CD4-positive, alpha-beta memory T cell (primary cell): ENCODE data around the gene PPP1R13B. TPM values are rescaled to one million over a fixed set of nuclear protein-coding genes. Genes with fewer than 3 reads are reported as not detected.

Experiments used
- CTCF ChIA-PET: fragments of 350-600 bp; sonication (Branson Sonifier 250); formaldehyde crosslinking; loops from one replicate; lab custom pipeline; 2021; ENCODE audit warnings: inconsistent platforms; ENCODE audit not compliant: partially characterized antibody; lab: Charles Lee
- POLR2A ChIA-PET: fragments of 350-600 bp; sonication (Branson Sonifier 250); formaldehyde crosslinking; loops from one replicate; lab custom pipeline; 2021; ENCODE audit not compliant: partially characterized antibody; lab: Charles Lee
- DNase-seq, 5 donors: peaks; one replicate each; pipeline versions ENCODE4 v3.0.0 to v3.0.0-alpha.2; 2020 to 2022; ENCODE audit warnings: mixed read lengths in 1 of 5
- H3K27ac ChIP-seq: one replicate; pipeline ENCODE4 v1.7.0; 2013; ENCODE audit warnings: low read depth, low read length
- H3K27me3 ChIP-seq: 2 replicates; pipeline ENCODE4 v1.7.0; 2013; ENCODE audit warnings: mild to moderate bottlenecking, low read length, moderate library complexity; ENCODE audit not compliant: insufficient read depth
- H3K36me3 ChIP-seq: 2 replicates; pipeline ENCODE4 v1.7.0; 2013; ENCODE audit warnings: mild to moderate bottlenecking, low read length, moderate library complexity; ENCODE audit not compliant: insufficient read depth
- H3K4me1 ChIP-seq: 2 replicates; pipeline ENCODE4 v1.7.0; 2013; ENCODE audit warnings: mild to moderate bottlenecking, low read length, moderate library complexity; ENCODE audit not compliant: insufficient read depth
- H3K4me3 ChIP-seq, 2 donors: one replicate each; pipeline ENCODE4 v1.7.0; 2013; ENCODE audit warnings: low read length in 2 of 2, mild to moderate bottlenecking in 1 of 2
- H3K9me3 ChIP-seq, 2 donors: one replicate each; pipeline ENCODE4 v1.7.0; 2013; ENCODE audit warnings: low read length in 2 of 2, control low read depth in 1 of 2; ENCODE audit not compliant: control insufficient read depth in 1 of 2
- H3K27ac Mint-ChIP-seq, 7 donors: one replicate each; pipeline ENCODE4 v1.8.0; 2020 to 2021; ENCODE audit warnings: mixed read lengths in 7 of 7, mild to moderate bottlenecking in 6 of 7, inconsistent platforms in 3 of 7, moderate library complexity in 3 of 7
- H3K27me3 Mint-ChIP-seq, 2 donors: one replicate each; pipeline ENCODE4 v1.8.0; 2020 to 2021; ENCODE audit warnings: mixed read lengths in 2 of 2
- H3K36me3 Mint-ChIP-seq, 2 donors: one replicate each; pipeline ENCODE4 v1.8.0; 2020 to 2021; ENCODE audit warnings: mixed read lengths in 2 of 2, inconsistent platforms in 1 of 2, mild to moderate bottlenecking in 1 of 2
- H3K4me1 Mint-ChIP-seq, 4 donors: one replicate each; pipeline ENCODE4 v1.8.0; 2020 to 2021; ENCODE audit warnings: mixed read lengths in 4 of 4, mild to moderate bottlenecking in 1 of 4
- H3K4me3 Mint-ChIP-seq, 8 donors: one replicate each; pipeline ENCODE4 v1.8.0; 2020 to 2021; ENCODE audit warnings: mixed read lengths in 8 of 8, mild to moderate bottlenecking in 7 of 8, moderate library complexity in 6 of 8, inconsistent platforms in 3 of 8
- H3K9me3 Mint-ChIP-seq, 8 donors: one replicate each; pipeline ENCODE4 v1.8.0; 2020 to 2021; ENCODE audit warnings: mixed read lengths in 8 of 8, mild to moderate bottlenecking in 5 of 8, inconsistent platforms in 3 of 8, moderate library complexity in 1 of 8
- intact Hi-C: fragments of 100-400 bp; cut with micrococcal nuclease; formaldehyde crosslinking; loops from one replicate; pipeline ENCODE4 v1.15.1; 2023
- polyA plus RNA-seq, 2 donors: library from polyadenylated mRNA; unstranded; fragments of 300-500 nt; fragmentation: Illumina TruSeq; gene quantifications; one replicate each; pipeline ENCODE4 v1.2.3, GENCODE V29; 2021
- total RNA-seq, 2 experiments: library from RNA; stranded (reverse); gene quantifications; one replicate each; pipeline ENCODE4 v1.2.3, GENCODE V29; 2021

Gene PPP1R13B
- total and polyA plus RNA-seq, 4 experiments from 2014 or later, result 0.72 to 30.5 (median 15.7) TPM

DNA sequence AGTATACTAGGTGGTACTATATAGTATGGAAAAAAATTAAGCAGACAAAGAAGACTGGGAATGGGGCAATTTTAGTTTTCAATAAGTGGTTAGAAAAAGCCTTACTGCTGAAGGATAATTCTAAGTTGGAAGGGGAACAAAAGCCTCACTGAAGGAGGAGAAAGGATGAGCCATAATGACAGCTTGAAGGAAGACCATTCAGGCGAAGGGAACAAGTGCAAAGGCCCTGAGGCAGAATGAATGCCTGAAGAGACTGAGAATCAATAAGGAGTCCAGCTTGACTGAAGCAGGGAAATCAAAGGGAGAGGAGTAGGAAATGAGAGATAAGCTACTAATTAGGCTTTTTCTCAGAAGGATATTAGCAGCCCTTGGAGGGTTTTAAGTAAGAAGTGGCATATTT lies 28.5 kb downstream of the PPP1R13B start:
- Histone ChIP-seq H3K4me3 (no peak overlapping the region), H3K36me3 (no peaks in the 10 kb centered on the region), H3K9me3 (no peaks in the 10 kb centered on the region), H3K27me3 (no peaks in the 10 kb centered on the region), H3K4me1 (peaks cover 28% of the 10 kb centered on the region), H3K27ac (no peak overlapping the region)
- POLR2A ChIA-PET, result no interaction called here
- intact Hi-C loops, result no loop called here
- H3K36me3 Mint-ChIP-seq, result no peaks in the 10 kb centered on the region
- H3K27ac Mint-ChIP-seq, result peak overlapping the region in 4 of 7 donors; percentile 16 to 82 (median 30)
- H3K27me3 Mint-ChIP-seq, result no peaks in the 10 kb centered on the region
- CTCF ChIA-PET, result interaction anchor here (0.8 to 2.1 kb wide), 2 partner anchors 10 to 82 kb away, joined by 3 to 9 read pairs; no protein-coding TSS in a partner anchor
- H3K9me3 Mint-ChIP-seq, result peaks cover 0 to 2% (median 0%) of the 10 kb centered on the region in 8 donors
- no peak for DNase-seq
- H3K4me1 Mint-ChIP-seq, result peaks cover 27 to 44% (median 36%) of the 10 kb centered on the region in 4 donors
- peak overlapping the region in 3 of 8 donors; percentile 8 to 33 (median 32) for H3K4me3 Mint-ChIP-seq

GRCh38 chr14:103818422-103818821 lies 29.0 kb downstream of the PPP1R13B start:
- intact Hi-C loops, result no loop called here
- ChIA-PET POLR2A (no interaction called here), CTCF (interaction anchor here (2.1 to 2.3 kb wide), 2 partner anchors 10 kb away, joined by 9 to 16 read pairs; no protein-coding TSS in a partner anchor)
- peak overlapping the region in 1 of 8 donors; percentile 51 for H3K4me3 Mint-ChIP-seq
- H3K4me1 ChIP-seq, result peaks cover 28% of the 10 kb centered on the region
- peak overlapping the region in 1 of 7 donors; percentile 74 for H3K27ac Mint-ChIP-seq
- H3K27me3 ChIP-seq, result no peaks in the 10 kb centered on the region
- H3K27me3 Mint-ChIP-seq, result no peaks in the 10 kb centered on the region
- no peak overlapping the region for H3K4me3 ChIP-seq
- no peaks in the 10 kb centered on the region for H3K36me3 Mint-ChIP-seq
- no peaks in the 10 kb centered on the region for H3K9me3 ChIP-seq
- no peak for DNase-seq
- H3K9me3 Mint-ChIP-seq, result peaks cover 0 to 2% (median 0%) of the 10 kb centered on the region in 8 donors
- no peak overlapping the region for H3K27ac ChIP-seq
- no peaks in the 10 kb centered on the region for H3K36me3 ChIP-seq
- peaks cover 27 to 48% (median 36%) of the 10 kb centered on the region in 4 donors for H3K4me1 Mint-ChIP-seq

DNA sequence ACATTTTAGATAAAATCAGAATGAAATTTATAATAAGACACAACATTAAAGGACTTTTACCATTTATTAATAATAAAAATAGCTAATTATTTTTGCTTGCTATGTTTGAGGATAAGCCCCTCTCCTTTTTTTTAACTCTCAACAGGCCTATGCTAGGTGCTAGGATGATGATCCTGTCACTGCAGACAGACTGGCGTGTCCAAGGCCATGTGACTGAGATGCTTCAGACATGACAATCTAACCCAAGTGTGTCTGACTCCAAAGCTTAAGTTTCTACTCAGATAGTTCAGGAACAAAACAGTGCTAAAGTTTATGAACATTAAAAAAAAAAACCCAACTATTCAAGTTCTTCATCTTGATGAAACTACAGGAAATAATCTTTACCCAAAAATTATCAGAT lies 29.8 kb downstream of the PPP1R13B start:
- H3K36me3 ChIP-seq, result no peaks in the 10 kb centered on the region
- H3K9me3 ChIP-seq, result no peaks in the 10 kb centered on the region
- no peaks in the 10 kb centered on the region for H3K27me3 ChIP-seq
- H3K4me1 ChIP-seq, result peaks cover 28% of the 10 kb centered on the region
- H3K4me3 ChIP-seq, result no peak overlapping the region
- Mint-ChIP-seq H3K4me3 (peak overlapping the region in 3 of 8 donors; percentile 27 to 54 (median 41)), H3K27ac (peak overlapping the region in 3 of 7 donors; percentile 42 to 81 (median 52)), H3K4me1 (peaks cover 25 to 51% (median 35%) of the 10 kb centered on the region in 4 donors), H3K27me3 (no peaks in the 10 kb centered on the region), H3K36me3 (no peaks in the 10 kb centered on the region), H3K9me3 (peaks cover 0 to 2% (median 0%) of the 10 kb centered on the region in 8 donors)
- H3K27ac ChIP-seq, result no peak overlapping the region
- POLR2A ChIA-PET, result no interaction called here
- no peak for DNase-seq
- CTCF ChIA-PET, result interaction anchor here (1.2 to 2.7 kb wide), 4 partner anchors 9 to 94 kb away, joined by 3 to 16 read pairs (median 6); no protein-coding TSS in a partner anchor
- intact Hi-C loops, result no loop called here

DNA sequence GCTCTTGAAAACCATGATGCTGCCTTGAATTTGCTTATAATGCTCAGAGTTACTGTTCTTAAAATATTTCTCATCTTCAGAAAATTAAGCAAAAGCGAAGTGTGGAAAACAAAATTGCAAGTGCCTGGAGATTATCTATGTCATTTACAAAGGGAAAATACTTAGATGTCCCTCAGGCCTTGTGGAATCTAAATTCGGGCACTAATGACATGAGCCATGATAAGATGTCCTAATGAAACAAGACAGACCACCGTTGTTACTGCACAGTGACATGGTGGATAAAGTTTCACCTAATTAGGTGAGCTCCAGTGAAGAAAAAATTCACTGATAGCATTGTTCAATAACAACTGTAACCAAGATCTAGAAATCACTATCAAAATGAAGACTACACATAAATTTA lies 30.4 kb downstream of the PPP1R13B start:
- H3K36me3 Mint-ChIP-seq, result no peaks in the 10 kb centered on the region
- peaks cover 25 to 51% (median 35%) of the 10 kb centered on the region in 4 donors for H3K4me1 Mint-ChIP-seq
- H3K4me3 ChIP-seq, result no peak overlapping the region
- POLR2A ChIA-PET, result interaction anchor here (0.8 kb wide), 1 partner anchor 12 kb away, joined by 3 read pairs; no protein-coding TSS in a partner anchor
- H3K36me3 ChIP-seq, result no peaks in the 10 kb centered on the region
- H3K27ac Mint-ChIP-seq, result peak overlapping the region in 2 of 7 donors; percentile 44 to 51
- peaks cover 28% of the 10 kb centered on the region for H3K4me1 ChIP-seq
- H3K9me3 ChIP-seq, result no peaks in the 10 kb centered on the region
- H3K4me3 Mint-ChIP-seq, result no peak overlapping the region
- no peak overlapping the region for H3K27ac ChIP-seq
- intact Hi-C loops, result no loop called here
- H3K27me3 Mint-ChIP-seq, result no peaks in the 10 kb centered on the region
- DNase-seq, result no peak
- CTCF ChIA-PET, result interaction anchor here (0.9 to 2.7 kb wide), 5 partner anchors 9 to 95 kb away, joined by 3 to 16 read pairs (median 4); no protein-coding TSS in a partner anchor
- H3K27me3 ChIP-seq, result no peaks in the 10 kb centered on the region
- peaks cover 0 to 2% (median 0%) of the 10 kb centered on the region in 8 donors for H3K9me3 Mint-ChIP-seq

- POLR2A ChIA-PET, result no interaction called here
- H3K36me3 ChIP-seq, result no peaks in the 10 kb centered on the region
- CTCF ChIA-PET, result interaction anchor here (0.6 to 2.7 kb wide), 3 partner anchors 85 to 251 kb away, joined by 4 to 9 read pairs (median 8); no protein-coding TSS in a partner anchor
Measured at GRCh38 chr14:103815253-103815652, 32.1 kb downstream of the PPP1R13B start.

GRCh38 chr14:103811189-103811588 lies 36.2 kb downstream of the PPP1R13B start:
- CTCF ChIA-PET, result interaction anchor here (1.2 to 9.7 kb wide), 2 partner anchors 9 to 99 kb away, joined by 3 to 265 read pairs; no protein-coding TSS in a partner anchor
- no peaks in the 10 kb centered on the region for H3K9me3 ChIP-seq
- intact Hi-C loops, result no loop called here

More at GRCh38 chr14:103815253-103815652, 32.1 kb downstream of the PPP1R13B start:
- DNase-seq, result no peak
- Mint-ChIP-seq H3K27ac (no peak overlapping the region), H3K27me3 (no peaks in the 10 kb centered on the region), H3K4me1 (peaks cover 22 to 41% (median 28%) of the 10 kb centered on the region in 4 donors), H3K36me3 (no peaks in the 10 kb centered on the region), H3K4me3 (no peak overlapping the region), H3K9me3 (peaks cover 0 to 2% (median 0%) of the 10 kb centered on the region in 8 donors)
- no peak overlapping the region for H3K4me3 ChIP-seq
- intact Hi-C loops, result no loop called here
- no peaks in the 10 kb centered on the region for H3K27me3 ChIP-seq
- no peaks in the 10 kb centered on the region for H3K9me3 ChIP-seq
- no peak overlapping the region for H3K27ac ChIP-seq
- peaks cover 20% of the 10 kb centered on the region for H3K4me1 ChIP-seq

DNA sequence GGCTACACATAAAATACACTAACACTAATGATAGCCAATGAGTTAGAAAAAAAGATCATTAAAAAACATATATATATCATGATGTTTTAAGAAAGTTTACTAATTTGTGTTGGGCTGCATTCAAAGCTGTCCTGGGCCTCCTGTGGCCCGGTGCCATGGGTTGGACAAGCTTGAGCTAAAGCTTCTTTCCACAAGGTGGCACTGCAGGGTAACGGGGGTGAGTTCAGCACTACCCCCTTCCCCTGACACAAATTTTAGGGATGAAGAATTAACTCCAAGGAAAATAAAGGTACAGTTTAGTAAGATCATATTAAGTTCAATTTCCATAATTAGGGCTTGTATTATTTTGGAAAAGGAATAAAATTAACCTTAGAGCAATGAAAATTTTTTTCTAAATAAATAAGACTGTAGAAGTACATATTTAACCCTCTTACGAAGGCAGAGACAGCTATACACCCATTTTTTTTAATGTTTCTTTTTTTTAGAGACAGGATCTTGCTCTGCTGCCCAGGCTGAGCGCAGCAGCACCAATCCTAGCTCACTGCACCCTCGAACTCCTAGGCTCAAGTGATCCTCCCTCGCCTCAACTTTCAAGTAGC lies 38.9 kb downstream of the PPP1R13B start:
- H3K4me3 Mint-ChIP-seq, result no peak overlapping the region
- H3K4me1 Mint-ChIP-seq, result peaks cover 5 to 18% (median 8%) of the 10 kb centered on the region in 4 donors
- intact Hi-C loops, result loop anchor here (1.0 to 2.0 kb wide), 3 partner anchors 38 to 172 kb away; partner anchors contain the start of gene PPP1R13B
- H3K36me3 Mint-ChIP-seq, result no peaks in the 10 kb centered on the region
- Histone ChIP-seq H3K36me3 (no peaks in the 10 kb centered on the region), H3K27ac (no peak overlapping the region), H3K4me3 (no peak overlapping the region), H3K9me3 (no peaks in the 10 kb centered on the region), H3K4me1 (no peaks in the 10 kb centered on the region), H3K27me3 (no peaks in the 10 kb centered on the region)
- POLR2A ChIA-PET, result interaction anchor here (1.5 kb wide), 1 partner anchor 103 kb away, joined by 6 read pairs; no protein-coding TSS in a partner anchor
- peaks cover 0 to 1% (median 0%) of the 10 kb centered on the region in 8 donors for H3K9me3 Mint-ChIP-seq
- H3K27ac Mint-ChIP-seq, result no peak overlapping the region
- CTCF ChIA-PET, result interaction anchor here (0.6 to 9.7 kb wide), 24 partner anchors 9 to 269 kb away, joined by 3 to 265 read pairs (median 4); no protein-coding TSS in a partner anchor
- H3K27me3 Mint-ChIP-seq, result no peaks in the 10 kb centered on the region
- peak; percentile 55 to 67 (median 61) for DNase-seq

More at GRCh38 chr14:103811189-103811588, 36.2 kb downstream of the PPP1R13B start:
- H3K9me3 Mint-ChIP-seq, result no peaks in the 10 kb centered on the region
- no peak overlapping the region for H3K27ac ChIP-seq
- no peak overlapping the region for H3K4me3 Mint-ChIP-seq
- H3K27ac Mint-ChIP-seq, result peak overlapping the region in 2 of 7 donors; percentile 2 to 66
- no peaks in the 10 kb centered on the region for H3K36me3 Mint-ChIP-seq
- no peak overlapping the region for H3K4me3 ChIP-seq
- DNase-seq, result no peak
- no peaks in the 10 kb centered on the region for H3K36me3 ChIP-seq
- POLR2A ChIA-PET, result no interaction called here
- H3K4me1 ChIP-seq, result no peaks in the 10 kb centered on the region
- peaks cover 4 to 16% (median 10%) of the 10 kb centered on the region in 4 donors for H3K4me1 Mint-ChIP-seq
- H3K27me3 Mint-ChIP-seq, result no peaks in the 10 kb centered on the region
- no peaks in the 10 kb centered on the region for H3K27me3 ChIP-seq
